MCF 10A (cell line): ENCODE measurements around the gene REN. TPM values are rescaled to one million over a fixed set of nuclear protein-coding genes. Genes with fewer than 3 reads are reported as not detected.

Source experiments
- BruUV-seq: library from RNA; stranded (reverse); fragments of 400-500 nt; replicated peaks from 2 replicates; lab custom pipeline; 2021; lab: Mats Ljungman, UMichigan
- CTCF ChIA-PET: fragments of 300-600 bp; sonication (Branson Sonifier 250); formaldehyde crosslinking; extraction: SDS; loops from one replicate; lab custom pipeline; 2021; ENCODE audit warnings: antibody characterized with exemption, inconsistent platforms; lab: Yijun Ruan, JAX
- POLR2A ChIA-PET: fragments of 300-600, 350-650 bp; sonication (Branson Sonifier 250); formaldehyde crosslinking; extraction: SDS; loops from one replicate; lab custom pipeline; 2020; ENCODE audit warnings: antibody characterized with exemption, inconsistent platforms; lab: Yijun Ruan, JAX
- DNase-seq: peaks from one replicate; pipeline ENCODE4 v3.0.0-alpha.2; 2018; ENCODE audit not compliant: unreplicated experiment
- H3K27ac Mint-ChIP-seq: one replicate; pipeline ENCODE4 v1.8.0; 2022; ENCODE audit warnings: mild to moderate bottlenecking, low read depth, mixed read lengths; ENCODE audit not compliant: unreplicated experiment
- H3K27me3 Mint-ChIP-seq: one replicate; pipeline ENCODE4 v1.8.0; 2022; ENCODE audit warnings: mixed read lengths; ENCODE audit not compliant: insufficient read depth, unreplicated experiment
- H3K36me3 Mint-ChIP-seq: one replicate; pipeline ENCODE4 v1.8.0; 2022; ENCODE audit warnings: mild to moderate bottlenecking, moderate library complexity, mixed read lengths; ENCODE audit not compliant: insufficient read depth, unreplicated experiment
- H3K4me1 Mint-ChIP-seq: one replicate; pipeline ENCODE4 v1.8.0; 2022; ENCODE audit warnings: mixed read lengths; ENCODE audit not compliant: insufficient read depth, unreplicated experiment
- H3K4me3 Mint-ChIP-seq: one replicate; pipeline ENCODE4 v1.8.0; 2022; ENCODE audit warnings: mild to moderate bottlenecking, moderate library complexity, mixed read lengths; ENCODE audit not compliant: unreplicated experiment
- H3K9me3 Mint-ChIP-seq: one replicate; pipeline ENCODE4 v1.8.0; 2022; ENCODE audit warnings: mixed read lengths; ENCODE audit not compliant: unreplicated experiment
- intact Hi-C: fragments of 100-400 bp; cut with micrococcal nuclease; formaldehyde crosslinking; loops from 2 replicates; pipeline ENCODE4 v1.14.1; 2022
- total RNA-seq: library from RNA; stranded (reverse); gene quantifications from 2 replicates; pipeline ENCODE4 v1.2.3, GENCODE V29; 2022
- TF ChIP-seq, protein P1 (sequence below): fragments of 200-600 bp; IDR thresholded peaks from one replicate; pipeline ENCODE4 v1.8.0; 2022; ENCODE audit warnings: antibody characterized with exemption, mild to moderate bottlenecking; ENCODE audit not compliant: unreplicated experiment

Gene REN
- total RNA-seq, 1 experiment from 2014 or later: not detected

DNA sequence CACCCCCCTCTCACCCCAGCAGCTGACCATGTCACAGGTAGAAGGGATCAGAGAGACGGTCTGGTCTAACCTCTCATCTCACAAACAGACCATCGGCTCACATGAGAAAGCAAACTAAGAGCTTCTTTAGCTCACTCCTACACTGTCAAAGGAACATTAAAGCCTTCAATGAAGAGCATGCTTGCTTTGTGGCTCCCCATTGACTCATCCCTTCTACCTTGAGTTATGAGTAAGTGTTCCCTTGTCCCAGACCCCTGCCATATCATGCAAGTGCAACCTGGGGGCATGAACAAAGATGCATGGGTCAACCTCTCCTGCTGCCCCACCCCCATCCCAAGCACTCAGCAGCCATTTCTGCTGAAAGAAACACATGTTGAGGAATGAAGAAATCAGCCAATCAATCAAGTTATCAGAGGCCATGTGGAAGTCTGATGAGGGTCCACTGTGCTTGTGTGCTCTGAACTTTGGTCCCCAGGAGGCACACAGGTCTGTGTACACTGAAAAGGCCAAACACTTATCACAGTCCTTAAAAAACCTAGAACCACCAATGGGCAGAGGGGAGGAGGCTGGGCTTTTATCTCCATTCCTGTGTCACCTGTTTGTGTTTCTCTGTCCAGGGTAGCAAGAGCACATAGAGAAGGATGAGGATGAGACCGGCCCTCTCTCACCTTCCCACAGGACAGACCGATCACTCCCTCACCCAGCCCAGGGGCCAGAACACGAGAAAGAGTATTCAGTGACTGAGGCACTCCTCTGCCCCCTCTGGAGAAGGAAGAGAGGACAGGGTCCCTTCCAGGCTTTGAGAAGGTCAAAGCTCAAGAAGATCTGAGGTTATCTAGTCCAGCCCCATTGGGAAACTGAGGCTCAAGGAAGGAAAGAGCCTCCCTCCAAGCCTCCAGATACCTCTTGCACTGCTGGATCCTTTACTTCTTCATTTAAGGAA, 23.8 kb downstream of the REN start:
- H3K36me3 Mint-ChIP-seq: peaks cover 38% of the 10 kb centered on the region
- no peak overlapping the region for H3K27ac Mint-ChIP-seq
- intact Hi-C loops: no loop called here
- POLR2A ChIA-PET: interaction anchor here (1.2 to 1.8 kb wide), 3 partner anchors 8 to 12 kb away, joined by 3 to 5 read pairs (median 3); no protein-coding TSS in a partner anchor
- no peak overlapping the region for H3K4me3 Mint-ChIP-seq
- H3K9me3 Mint-ChIP-seq: no peaks in the 10 kb centered on the region
- no peak for DNase-seq
- TF ChIP-seq, protein P1, sequence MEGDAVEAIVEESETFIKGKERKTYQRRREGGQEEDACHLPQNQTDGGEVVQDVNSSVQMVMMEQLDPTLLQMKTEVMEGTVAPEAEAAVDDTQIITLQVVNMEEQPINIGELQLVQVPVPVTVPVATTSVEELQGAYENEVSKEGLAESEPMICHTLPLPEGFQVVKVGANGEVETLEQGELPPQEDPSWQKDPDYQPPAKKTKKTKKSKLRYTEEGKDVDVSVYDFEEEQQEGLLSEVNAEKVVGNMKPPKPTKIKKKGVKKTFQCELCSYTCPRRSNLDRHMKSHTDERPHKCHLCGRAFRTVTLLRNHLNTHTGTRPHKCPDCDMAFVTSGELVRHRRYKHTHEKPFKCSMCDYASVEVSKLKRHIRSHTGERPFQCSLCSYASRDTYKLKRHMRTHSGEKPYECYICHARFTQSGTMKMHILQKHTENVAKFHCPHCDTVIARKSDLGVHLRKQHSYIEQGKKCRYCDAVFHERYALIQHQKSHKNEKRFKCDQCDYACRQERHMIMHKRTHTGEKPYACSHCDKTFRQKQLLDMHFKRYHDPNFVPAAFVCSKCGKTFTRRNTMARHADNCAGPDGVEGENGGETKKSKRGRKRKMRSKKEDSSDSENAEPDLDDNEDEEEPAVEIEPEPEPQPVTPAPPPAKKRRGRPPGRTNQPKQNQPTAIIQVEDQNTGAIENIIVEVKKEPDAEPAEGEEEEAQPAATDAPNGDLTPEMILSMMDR: no peak
- BruUV-seq: no TSS peak
- peaks cover 19% of the 10 kb centered on the region for H3K4me1 Mint-ChIP-seq
- no peaks in the 10 kb centered on the region for H3K27me3 Mint-ChIP-seq
- CTCF ChIA-PET: interaction anchor here (1.0 to 7.1 kb wide), 6 partner anchors 13 to 353 kb away, joined by 3 to 90 read pairs (median 17); no protein-coding TSS in a partner anchor

DNA sequence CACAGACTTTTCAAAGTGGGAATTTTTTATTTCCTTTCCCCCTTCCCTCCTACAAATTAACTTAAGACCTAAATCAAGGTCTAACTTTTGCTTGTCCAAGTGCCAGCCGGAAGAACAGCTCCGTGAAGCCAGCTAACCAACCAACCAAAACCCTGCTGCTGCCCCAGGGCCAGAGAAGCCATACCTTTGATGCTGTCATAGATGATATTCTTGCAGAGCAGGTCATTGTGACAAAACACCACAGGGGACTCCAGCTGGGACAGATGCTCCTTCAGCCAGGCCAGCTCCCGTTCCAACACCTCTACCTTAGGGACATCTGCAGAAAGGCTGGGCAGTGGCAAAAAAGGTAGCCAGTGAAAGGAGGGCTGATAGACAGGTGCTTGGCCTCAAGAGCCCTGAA, 25.0 kb downstream of the REN start:
- Mint-ChIP-seq H3K36me3 (peaks cover 47% of the 10 kb centered on the region), H3K4me1 (peaks cover 19% of the 10 kb centered on the region), H3K27me3 (no peaks in the 10 kb centered on the region), H3K4me3 (no peak overlapping the region), H3K27ac (no peak overlapping the region), H3K9me3 (no peaks in the 10 kb centered on the region)
- POLR2A ChIA-PET: interaction anchor here (0.6 to 1.8 kb wide), 3 partner anchors 9 to 73 kb away, joined by 3 to 5 read pairs (median 3); partner anchors contain the start of gene GOLT1A
- CTCF ChIA-PET: interaction anchor here (1.0 to 7.1 kb wide), 4 partner anchors 12 to 268 kb away, joined by 3 to 90 read pairs (median 20); no protein-coding TSS in a partner anchor
- TF ChIP-seq, protein P1: no peak
- no TSS peak for BruUV-seq
- DNase-seq: no peak
- intact Hi-C loops: no loop called here

DNA sequence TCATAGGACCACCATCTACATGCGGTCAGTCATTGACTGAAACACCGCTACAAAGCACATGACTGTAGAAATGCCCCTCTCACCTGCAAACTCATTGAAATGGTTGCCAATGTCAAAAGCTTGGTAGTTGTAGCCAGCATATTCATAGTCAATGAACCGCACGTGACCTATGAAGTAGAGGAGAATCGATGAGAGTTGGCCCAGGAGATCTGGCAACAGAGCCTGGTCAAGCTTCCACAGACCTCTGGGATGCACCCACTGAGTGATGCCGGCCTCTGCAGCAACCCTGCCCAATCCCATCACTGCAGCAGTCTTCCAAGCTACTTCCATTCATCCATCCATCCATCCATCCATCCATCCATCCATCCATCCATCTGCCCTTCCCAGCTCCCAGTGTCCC, 26.2 kb downstream of the REN start:
- BruUV-seq: no TSS peak
- no peak for DNase-seq
- no peak overlapping the region for H3K4me3 Mint-ChIP-seq
- no peaks in the 10 kb centered on the region for H3K27me3 Mint-ChIP-seq
- ChIA-PET POLR2A (interaction anchor here (1.2 kb wide), 1 partner anchor 12 kb away, joined by 3 read pairs; no protein-coding TSS in a partner anchor), CTCF (interaction anchor here (0.6 to 7.1 kb wide), 9 partner anchors 11 to 1122 kb away, joined by 3 to 90 read pairs (median 5); partner anchors contain the start of gene SNRPE)
- H3K4me1 Mint-ChIP-seq: peaks cover 9% of the 10 kb centered on the region
- H3K27ac Mint-ChIP-seq: no peak overlapping the region
- intact Hi-C loops: no loop called here
- peaks cover 55% of the 10 kb centered on the region for H3K36me3 Mint-ChIP-seq
- TF ChIP-seq, protein P1: no peak
- H3K9me3 Mint-ChIP-seq: no peaks in the 10 kb centered on the region

DNA sequence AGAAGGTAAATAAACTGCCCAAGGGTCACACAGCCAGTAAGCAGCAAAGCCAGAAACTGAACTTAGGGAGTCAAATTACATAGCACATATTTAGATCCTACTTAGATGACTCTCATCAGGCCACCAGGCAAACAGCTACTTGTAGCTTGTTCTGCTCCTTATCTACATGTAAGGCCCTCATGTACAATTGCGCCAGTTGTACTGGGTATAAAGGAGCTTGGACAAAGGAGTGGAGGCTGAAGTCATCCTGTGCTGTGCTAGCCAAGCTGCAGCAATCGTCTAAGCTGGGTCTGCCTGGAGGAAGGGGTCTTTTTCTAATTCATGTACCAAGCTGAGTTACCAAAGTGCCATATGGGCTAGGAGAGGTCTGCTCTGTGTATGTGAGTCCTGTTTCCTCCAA, 27.0 kb downstream of the REN start:
- no TSS peak for BruUV-seq
- Mint-ChIP-seq H3K27me3 (no peaks in the 10 kb centered on the region), H3K36me3 (peaks cover 58% of the 10 kb centered on the region), H3K4me3 (no peak overlapping the region), H3K27ac (no peak overlapping the region), H3K4me1 (peaks cover under 1% of the 10 kb centered on the region), H3K9me3 (no peaks in the 10 kb centered on the region)
- TF ChIP-seq, protein P1: no peak
- ChIA-PET POLR2A (interaction anchor here (1.2 kb wide), 1 partner anchor 13 kb away, joined by 3 read pairs; no protein-coding TSS in a partner anchor), CTCF (interaction anchor here (0.6 to 7.1 kb wide), 6 partner anchors 10 to 278 kb away, joined by 5 to 90 read pairs (median 12); partner anchors contain the start of gene SNRPE)
- intact Hi-C loops: no loop called here
- no peak for DNase-seq
